IPS-20b (cell line): ENCODE measurements around the gene AOC2.

ENCODE experiments used
- H3K27ac ChIP-seq: one replicate; pipeline ENCODE4 v1.5.1; 2013; ENCODE audit warnings: low read length
- H3K27me3 ChIP-seq: 2 replicates; pipeline ENCODE4 v1.6.1; 2013; ENCODE audit warnings: mild to moderate bottlenecking, low read length, inconsistent platforms; ENCODE audit not compliant: insufficient read depth
- H3K36me3 ChIP-seq: 2 replicates; pipeline ENCODE4 v1.6.1; 2013; ENCODE audit warnings: low read depth, mild to moderate bottlenecking, inconsistent platforms, low read length, moderate library complexity; ENCODE audit not compliant: insufficient read depth
- H3K4me1 ChIP-seq: 2 replicates; pipeline ENCODE4 v1.6.1; 2013; ENCODE audit warnings: mild to moderate bottlenecking, control low read depth, inconsistent platforms, low read length, moderate library complexity; ENCODE audit not compliant: insufficient read depth
- H3K4me3 ChIP-seq: 2 replicates; pipeline ENCODE4 v1.5.1; 2013; ENCODE audit warnings: mild to moderate bottlenecking, low read length, inconsistent platforms
- H3K9ac ChIP-seq: 2 replicates; pipeline ENCODE4 v1.6.1; 2013; ENCODE audit warnings: low read depth, mild to moderate bottlenecking, inconsistent platforms, low read length, moderate library complexity
- H3K9me3 ChIP-seq: 2 replicates; pipeline ENCODE4 v1.6.1; 2013; ENCODE audit warnings: mild to moderate bottlenecking, low read depth, low read length, inconsistent platforms; ENCODE audit not compliant: insufficient read depth

Gene AOC2

DNA sequence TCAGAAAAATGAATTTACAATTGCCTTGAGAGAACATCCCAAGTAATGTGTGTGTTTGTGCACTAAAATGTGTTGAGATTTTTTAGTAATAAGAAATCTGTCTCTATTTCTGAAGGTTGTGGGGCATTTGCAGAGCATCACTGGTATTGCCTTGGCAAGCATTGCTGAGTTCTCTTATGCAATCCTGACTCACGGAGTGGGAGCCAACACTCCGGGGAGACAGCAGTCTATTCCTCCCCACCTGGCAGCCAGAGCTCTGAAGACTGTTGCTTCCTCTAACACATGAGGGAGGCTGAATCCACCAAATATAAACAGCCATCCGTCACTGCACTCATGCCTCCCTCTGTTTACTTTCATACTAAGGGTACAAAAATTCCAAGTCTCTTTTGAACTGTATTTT lies 35.1 kb upstream of the AOC2 start:
- Histone ChIP-seq H3K36me3 (peaks cover 29% of the 10 kb centered on the region), H3K9ac (no peak overlapping the region), H3K4me1 (no peaks in the 10 kb centered on the region), H3K27me3 (no peaks in the 10 kb centered on the region), H3K27ac (no peak overlapping the region), H3K9me3 (no peaks in the 10 kb centered on the region), H3K4me3 (no peak overlapping the region)

DNA sequence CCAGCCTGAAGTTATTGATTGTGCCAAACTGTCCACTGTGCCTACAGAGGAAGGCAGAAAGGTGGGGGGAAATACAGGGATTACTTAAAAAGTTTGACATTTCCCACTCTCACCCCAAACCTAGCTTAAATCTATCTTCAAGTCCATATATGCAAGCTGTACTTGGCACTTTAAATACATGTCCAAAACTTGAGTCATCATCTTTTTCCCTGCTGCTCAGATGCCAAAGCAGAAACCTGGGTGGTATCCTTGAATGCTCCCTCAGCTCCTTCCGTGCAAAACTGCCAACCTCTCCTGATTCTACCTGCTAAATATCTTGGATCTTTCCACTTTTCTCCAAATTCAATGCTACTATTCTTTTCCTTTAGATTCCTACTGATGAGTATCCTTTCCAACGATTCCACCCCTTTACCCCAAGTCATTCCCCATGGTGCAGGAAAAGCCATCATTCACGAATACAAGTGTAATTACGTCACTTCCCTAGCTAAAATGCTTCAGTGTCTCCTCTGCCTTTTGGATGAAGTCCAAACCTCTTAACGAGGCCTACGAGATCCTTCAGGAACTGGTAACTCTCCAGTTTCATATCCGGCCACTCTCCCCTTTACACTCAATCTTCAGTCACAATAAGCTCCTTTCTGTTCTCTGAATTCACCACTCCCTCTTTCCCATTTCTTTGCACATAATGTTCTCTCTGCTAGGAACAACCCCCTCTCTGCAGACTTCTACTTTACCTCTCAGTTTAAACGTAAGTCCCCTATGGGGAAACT lies 29.6 kb upstream of the AOC2 start:
- Histone ChIP-seq H3K4me1 (no peaks in the 10 kb centered on the region), H3K4me3 (no peak overlapping the region), H3K9ac (no peak overlapping the region), H3K27ac (no peak overlapping the region), H3K9me3 (no peaks in the 10 kb centered on the region), H3K27me3 (no peaks in the 10 kb centered on the region), H3K36me3 (peaks cover 82% of the 10 kb centered on the region)

DNA sequence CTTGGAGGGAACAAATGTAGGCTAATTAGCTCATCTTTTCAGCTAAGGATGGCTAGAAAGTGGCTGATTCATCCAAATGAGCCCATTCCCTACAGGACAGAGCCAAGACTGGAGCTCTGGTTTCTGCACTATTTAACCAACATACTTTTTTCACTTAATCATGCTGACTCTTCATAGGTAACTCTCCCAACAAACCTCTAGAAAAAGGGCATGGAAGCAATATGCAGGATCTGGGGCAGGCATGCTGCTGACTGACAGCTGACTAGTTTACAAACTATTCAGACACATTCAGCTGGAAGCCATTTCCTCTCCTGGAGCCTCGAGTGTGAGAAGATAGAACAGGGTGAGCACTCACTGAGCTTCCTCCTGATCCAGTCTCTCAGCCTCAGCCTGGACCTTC lies 26.5 kb upstream of the AOC2 start:
- H3K4me1 ChIP-seq: no peaks in the 10 kb centered on the region
- H3K9me3 ChIP-seq: no peaks in the 10 kb centered on the region
- no peak overlapping the region for H3K27ac ChIP-seq
- H3K9ac ChIP-seq: no peak overlapping the region
- no peaks in the 10 kb centered on the region for H3K27me3 ChIP-seq
- no peak overlapping the region for H3K4me3 ChIP-seq
- H3K36me3 ChIP-seq: peaks cover 78% of the 10 kb centered on the region

DNA sequence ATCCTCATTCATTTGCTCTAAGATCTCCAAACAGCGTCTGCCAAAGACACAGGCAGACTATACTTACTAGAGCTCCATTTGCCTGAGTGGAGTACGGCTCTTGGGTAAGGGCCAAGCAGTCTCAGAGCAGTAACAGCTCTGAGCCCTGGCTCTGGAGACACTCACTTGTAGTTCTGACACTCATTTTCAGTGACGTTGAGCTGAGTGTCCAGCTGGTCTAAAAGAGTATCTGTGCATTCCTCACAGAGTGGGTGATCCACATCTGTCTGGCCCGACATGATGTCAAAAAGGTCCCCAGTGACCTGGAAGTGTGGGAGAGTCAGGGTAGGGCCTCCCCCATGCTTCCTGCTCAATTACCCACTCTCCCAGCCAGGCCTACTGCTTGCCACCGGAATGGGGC lies 26.0 kb upstream of the AOC2 start:
- no peak overlapping the region for H3K9ac ChIP-seq
- H3K36me3 ChIP-seq: peaks cover 77% of the 10 kb centered on the region
- no peaks in the 10 kb centered on the region for H3K9me3 ChIP-seq
- no peaks in the 10 kb centered on the region for H3K4me1 ChIP-seq
- no peak overlapping the region for H3K4me3 ChIP-seq
- no peak overlapping the region for H3K27ac ChIP-seq
- no peaks in the 10 kb centered on the region for H3K27me3 ChIP-seq

DNA sequence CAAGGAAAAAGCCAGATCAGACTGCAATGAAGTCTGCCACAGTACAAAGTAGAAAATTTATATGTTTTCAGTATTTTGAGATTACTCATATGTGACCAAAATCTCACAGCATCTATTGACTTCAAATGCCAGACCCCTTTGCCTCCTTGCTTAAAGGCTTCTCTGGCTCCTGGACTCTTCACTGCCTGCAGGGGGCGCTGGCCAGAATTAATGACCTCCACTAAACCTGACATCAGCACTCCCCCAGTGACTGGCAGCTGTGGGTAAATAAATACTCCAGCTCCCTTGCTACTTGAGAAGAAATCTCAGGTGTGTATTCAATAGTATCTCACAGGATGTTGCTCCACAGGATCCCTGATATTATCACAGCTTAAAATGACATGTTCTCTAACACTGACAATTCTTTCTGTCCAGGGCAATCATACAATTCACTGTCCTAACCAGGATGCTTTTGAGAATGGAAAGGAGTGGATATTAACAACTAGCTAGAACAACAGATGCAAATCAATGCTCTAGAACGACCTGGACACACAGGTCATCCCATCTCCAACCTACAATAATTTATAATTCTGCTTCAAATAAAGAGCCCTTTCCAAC lies 24.3 kb upstream of the AOC2 start:
- H3K4me1 ChIP-seq: no peaks in the 10 kb centered on the region
- H3K9ac ChIP-seq: no peak overlapping the region
- H3K27me3 ChIP-seq: no peaks in the 10 kb centered on the region
- no peak overlapping the region for H3K27ac ChIP-seq
- peaks cover 61% of the 10 kb centered on the region for H3K36me3 ChIP-seq
- H3K9me3 ChIP-seq: no peaks in the 10 kb centered on the region
- H3K4me3 ChIP-seq: no peak overlapping the region

DNA sequence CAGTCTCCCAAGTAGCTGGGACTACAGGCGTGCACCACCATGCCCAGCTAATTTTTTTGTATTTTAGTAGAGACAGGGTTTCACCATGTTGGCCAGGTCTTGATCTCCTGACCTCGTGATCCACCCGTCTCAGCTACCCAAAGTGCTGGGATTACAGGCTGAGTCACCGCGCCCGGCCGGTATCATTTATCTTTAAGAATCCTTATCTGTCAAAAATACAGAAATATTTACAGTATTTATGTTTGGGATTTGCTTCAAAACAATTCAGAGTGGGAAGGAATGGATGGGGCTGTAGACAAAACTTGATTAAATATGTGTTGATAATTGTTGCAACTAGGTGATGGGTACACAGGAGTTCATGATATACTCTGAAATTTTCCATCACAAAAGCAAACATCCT lies 23.2 kb upstream of the AOC2 start:
- no peaks in the 10 kb centered on the region for H3K9me3 ChIP-seq
- no peaks in the 10 kb centered on the region for H3K4me1 ChIP-seq
- peaks cover 50% of the 10 kb centered on the region for H3K36me3 ChIP-seq
- H3K4me3 ChIP-seq: no peak overlapping the region
- H3K27ac ChIP-seq: no peak overlapping the region
- H3K27me3 ChIP-seq: no peaks in the 10 kb centered on the region
- no peak overlapping the region for H3K9ac ChIP-seq

DNA sequence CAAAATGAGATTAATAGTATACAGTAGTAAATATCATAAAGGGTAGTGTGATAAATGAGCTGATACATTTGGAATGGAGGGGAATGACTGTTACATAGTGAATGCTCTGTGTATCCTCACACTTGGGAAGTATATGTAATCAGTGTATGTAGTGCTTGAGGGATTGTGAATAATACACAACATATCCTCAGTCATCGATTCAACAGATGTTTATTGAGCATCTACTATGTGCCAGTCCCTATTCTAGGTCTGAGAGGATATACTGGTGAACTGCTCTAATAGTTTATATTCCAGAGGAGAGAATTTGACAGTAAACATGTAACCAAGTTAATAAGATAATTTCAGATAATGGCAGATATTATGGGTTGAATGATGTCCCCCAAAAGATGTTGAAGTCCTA lies 16.9 kb upstream of the AOC2 start:
- no peaks in the 10 kb centered on the region for H3K9me3 ChIP-seq
- H3K9ac ChIP-seq: no peak overlapping the region
- peaks cover 18% of the 10 kb centered on the region for H3K27me3 ChIP-seq
- H3K4me3 ChIP-seq: no peak overlapping the region
- no peaks in the 10 kb centered on the region; the same call in 1 of the 2 replicates for H3K4me1 ChIP-seq
- no peaks in the 10 kb centered on the region for H3K36me3 ChIP-seq
- H3K27ac ChIP-seq: no peak overlapping the region

DNA sequence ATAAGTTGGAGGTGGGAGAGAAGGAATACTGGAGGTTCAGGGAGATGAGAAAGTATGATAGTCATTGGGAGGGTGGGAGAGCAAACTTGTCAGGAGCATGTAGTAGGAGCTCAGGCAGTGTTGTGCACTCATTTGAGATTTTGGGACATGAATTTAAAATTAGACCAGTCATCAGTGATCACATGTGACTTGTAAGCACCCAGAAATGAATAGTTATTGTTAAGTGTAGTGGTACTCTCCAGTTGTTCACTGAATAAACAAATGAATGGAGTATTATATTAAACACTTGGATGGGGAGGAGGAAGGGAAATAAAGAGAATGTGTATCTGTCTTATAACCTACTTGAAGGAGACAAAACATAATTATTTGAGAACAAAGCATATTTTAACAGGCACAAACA lies 13.4 kb upstream of the AOC2 start:
- no peaks in the 10 kb centered on the region for H3K9me3 ChIP-seq
- H3K4me1 ChIP-seq: peaks cover 4% of the 10 kb centered on the region; the same call in 1 of the 2 replicates
- H3K27me3 ChIP-seq: peaks cover 18% of the 10 kb centered on the region

DNA sequence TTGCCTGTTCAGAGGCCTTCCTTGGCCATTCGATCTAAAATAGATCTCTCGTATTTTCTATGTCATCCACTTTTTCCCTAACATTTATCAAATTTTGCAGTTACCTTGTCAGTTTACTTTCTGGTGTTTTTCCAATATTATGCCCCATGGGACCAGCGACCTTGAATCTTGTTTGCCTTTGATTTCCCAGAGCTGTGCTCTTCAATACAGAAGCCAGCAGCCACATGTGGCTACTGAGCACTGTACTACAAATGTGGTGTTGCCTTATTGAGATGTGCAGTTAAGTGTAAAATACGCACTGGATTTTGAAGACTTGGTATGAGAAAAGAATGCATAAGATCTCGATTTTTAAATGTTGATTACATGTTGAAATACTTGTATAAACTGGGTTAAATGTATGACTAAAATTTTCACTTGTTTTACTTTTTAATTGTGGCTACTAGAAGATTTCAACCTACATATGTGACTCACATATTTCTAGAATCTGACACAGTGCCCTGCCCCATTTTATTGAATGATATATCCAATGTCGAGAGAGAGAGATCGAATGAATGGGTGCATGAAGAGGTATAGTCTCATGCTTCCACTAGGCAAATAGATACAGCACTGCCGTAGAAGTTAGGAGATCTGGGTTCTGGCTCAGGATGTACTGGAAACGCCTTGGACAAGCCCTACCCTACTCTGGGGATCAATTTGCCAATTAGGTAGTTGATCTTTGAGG lies 12.0 kb upstream of the AOC2 start:
- peaks cover 26% of the 10 kb centered on the region for H3K36me3 ChIP-seq
- peak overlapping the region; percentile 99 for H3K4me3 ChIP-seq
- peaks cover 4% of the 10 kb centered on the region; the same call in 1 of the 2 replicates for H3K4me1 ChIP-seq
- H3K9me3 ChIP-seq: no peaks in the 10 kb centered on the region
- H3K27me3 ChIP-seq: peaks cover 12% of the 10 kb centered on the region; the same call in 1 of the 2 replicates
- H3K9ac ChIP-seq: peak overlapping the region; percentile 98
- H3K27ac ChIP-seq: peak overlapping the region; percentile 84

More for the DNA sequence above, 13.4 kb upstream of the AOC2 start:
- Histone ChIP-seq H3K36me3 (peaks cover 14% of the 10 kb centered on the region), H3K4me3 (no peak overlapping the region), H3K27ac (no peak overlapping the region), H3K9ac (no peak overlapping the region)

DNA sequence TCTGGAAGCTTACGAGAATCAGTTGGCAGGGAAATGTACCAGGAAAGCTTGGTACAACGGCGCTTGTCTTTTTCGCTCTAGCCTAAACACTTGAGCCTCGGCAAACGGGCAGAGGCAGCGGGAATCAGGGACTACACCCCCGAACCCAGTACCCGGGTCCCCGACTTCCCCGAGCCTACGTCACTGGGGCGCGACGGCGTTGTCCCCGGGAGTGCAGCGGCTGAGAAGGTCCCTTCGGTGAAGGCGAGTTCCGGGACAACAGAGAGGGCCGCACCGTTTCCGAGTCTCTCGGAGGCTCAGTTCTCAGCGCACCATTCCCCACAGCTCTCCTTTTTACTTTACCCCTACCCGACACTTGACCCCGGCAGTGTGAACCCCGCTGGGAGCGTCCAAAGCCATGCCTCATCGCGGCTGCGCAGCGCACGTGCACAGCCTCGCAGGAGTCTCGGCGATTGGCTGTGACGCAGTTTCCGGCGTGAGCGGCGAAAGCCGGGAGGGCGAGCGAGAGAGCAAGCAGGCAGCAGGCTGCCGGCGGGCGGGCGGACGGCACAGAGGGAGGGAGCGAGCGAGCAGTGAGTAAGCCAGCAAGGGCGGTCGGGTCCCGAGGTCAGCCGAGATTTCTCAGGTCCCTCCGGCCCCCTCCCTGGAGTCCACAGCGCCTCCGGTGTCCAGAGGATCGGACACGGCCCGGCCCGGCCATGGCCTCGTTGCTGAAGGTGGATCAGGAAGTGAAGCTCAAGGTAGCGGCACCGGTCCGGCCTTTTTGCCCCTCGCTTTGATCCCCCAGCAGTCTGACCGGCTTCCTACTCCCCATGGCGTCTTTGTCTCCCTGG lies 11.2 kb upstream of the AOC2 start, which contains the start of gene PSME3:
TSS of gene PSME3 (plus strand) at position 464 of the 833 bp plus-strand sequence. CDS start at position 699, 235 bp downstream.
- H3K27ac ChIP-seq: peak within 1 kb of the TSS; percentile 84
- peak within 1 kb of the TSS; percentile 99 for H3K4me3 ChIP-seq
- H3K9ac ChIP-seq: peak within 1 kb of the TSS; percentile 98
- H3K36me3 ChIP-seq: peaks cover 34% of the 10 kb centered on the region
- peaks cover 4% of the 10 kb centered on the region; the same call in 1 of the 2 replicates for H3K27me3 ChIP-seq
- H3K9me3 ChIP-seq: no peaks in the 10 kb centered on the region
- H3K4me1 ChIP-seq: peaks cover 4% of the 10 kb centered on the region; the same call in 1 of the 2 replicates
